Measurements from ENCODE around the gene MEX3D. TPM values are rescaled to one million over a fixed set of nuclear protein-coding genes. Genes with fewer than 3 reads are reported as not detected.
A peak's percentile ranks its signal among the peaks of the same experiment; 100 is the strongest.

Gene MEX3D
- polyA plus RNA-seq, 2 of the 4 experiments (the other 2 are of a cell fraction), result 2.1 to 7.1 TPM

GRCh38 chr19:1524972-1525325, 43.2 kb downstream of the MEX3D start:
- WGBS (ENCODE audit: missing lambda C conversion rate), result 18% methylated on average over 9 of the region's 17 CpGs
- Histone ChIP-seq H3K4me1 (no peaks in the 10 kb centered on the region), H3K27ac (no peak overlapping the region), H3K4me2 (no peak overlapping the region), H3K9me3 (no peaks in the 10 kb centered on the region), H3K4me3 (no peak overlapping the region)
- ChIA-PET POLR2A (no interaction called here), CTCF (interaction anchor here (1.1 to 1.9 kb wide), 2 partner anchors 9 to 22 kb away, joined by 5 to 6 read pairs; no protein-coding TSS in a partner anchor)
- ATAC-seq (peak; percentile 7 to 36; a peak in 3 of 6 replicates), DNase-seq (ENCODE audit: low read depth in 1 of 2, low spot score in 1 of 2) (no peak), FAIRE-seq (no peak)
- TF ChIP-seq FOXS1 (CRISPR knock-in tag; IDR thresholded peaks at IDR 0.05) (no peak), SMC3 (IDR thresholded peaks at IDR 0.05) (no peak), ZNF302 (CRISPR knock-in tag; IDR thresholded peaks at IDR 0.05) (no peak), CBX2 (IDR thresholded peaks at IDR 0.05; ENCODE audit: borderline replicate concordance, low read depth) (no peak), NPAS2 (CRISPR knock-in tag; IDR thresholded peaks at IDR 0.05; ENCODE audit: borderline replicate concordance) (no peak), PHF8 (IDR thresholded peaks at IDR 0.05; ENCODE audit: borderline replicate concordance, low read depth) (no peak), BHLHE40 (IDR thresholded peaks at IDR 0.05; ENCODE audit: low read depth, low read length) (no peak), HOXA7 (CRISPR knock-in tag; IDR thresholded peaks at IDR 0.05) (no peak), HOXB5 (CRISPR knock-in tag; IDR thresholded peaks at IDR 0.05) (no peak), PBX3 (IDR thresholded peaks at IDR 0.05) (no peak), ZFP36 (IDR thresholded peaks at IDR 0.05; ENCODE audit: borderline replicate concordance, partially characterized antibody) (no peak), TFCP2L1 (CRISPR knock-in tag; IDR thresholded peaks at IDR 0.05) (no peak)

GRCh38 chr19:1524287-1524971, 43.7 kb downstream of the MEX3D start:
- no peak overlapping the region for H3K4me3 ChIP-seq
- peak overlapping the region; percentile 30; the same call in 1 of the 3 replicates for H3K4me2 ChIP-seq
- 25% methylated on average over 2 of the region's 49 CpGs for WGBS (ENCODE audit: missing lambda C conversion rate)
- H3K9me3 ChIP-seq, result no peaks in the 10 kb centered on the region
- DNase-seq (ENCODE audit: low read depth in 1 of 2, low spot score in 1 of 2) (peak in 1 of 2 experiments; percentile 31), FAIRE-seq (no peak), ATAC-seq (no peak)
- TF ChIP-seq EHF (CRISPR knock-in tag; IDR thresholded peaks at IDR 0.05) (no peak), POLR2AphosphoS2 (conservative IDR thresholded peaks at IDR 0.05; ENCODE audit: low read length) (no peak), RAD21 (conservative IDR thresholded peaks at IDR 0.05 in 1 of 2, IDR thresholded peaks at IDR 0.05 in 1 of 2) (no peak), EHMT2 (IDR thresholded peaks at IDR 0.05; ENCODE audit: low read depth) (no peak), FOSL2 (IDR thresholded peaks at IDR 0.05) (no peak), FOSL2 (CRISPR knock-in tag; IDR thresholded peaks at IDR 0.05) (no peak), HOXB13 (CRISPR knock-in tag; IDR thresholded peaks at IDR 0.05; ENCODE audit: low read depth) (no peak), KDM1A (IDR thresholded peaks at IDR 0.05; ENCODE audit: low read depth) (no peak), RARB (CRISPR knock-in tag; IDR thresholded peaks at IDR 0.05) (no peak), FOSB (CRISPR knock-in tag; IDR thresholded peaks at IDR 0.05) (no peak), ELK1 (IDR thresholded peaks at IDR 0.05; ENCODE audit: low read depth, low read length) (no peak), USF2 (IDR thresholded peaks at IDR 0.05) (no peak)
- POLR2A ChIA-PET, result no interaction called here
- no peaks in the 10 kb centered on the region for H3K4me1 ChIP-seq
- CTCF ChIA-PET, result interaction anchor here (1.1 kb wide), 1 partner anchor 22 kb away, joined by 5 read pairs; no protein-coding TSS in a partner anchor
- no peak overlapping the region for H3K27ac ChIP-seq

All from A549 (cell line).